ENCODE results near the gene SAP30. TPM values are rescaled to one million over a fixed set of nuclear protein-coding genes. Genes with fewer than 3 reads are reported as not detected.

The SAP30 gene
- total and polyA plus RNA-seq, 10 of the 15 experiments (the other 5 are each of a cell fraction or from before 2014, with no cell fraction given) = 5.0 to 56.9 (median 23.6) TPM

GRCh38 chr4:173325007-173325736 is 45.6 kb upstream of the SAP30 start:
- Histone ChIP-seq H3K27ac (ENCODE audit: control insufficient read depth, insufficient read depth) (no peak overlapping the region), H2AFZ (ENCODE audit: control insufficient read depth, low read depth, low read length) (no peak overlapping the region), H3K79me2 (ENCODE audit: control insufficient read depth, insufficient read depth, low read length) (peaks cover 10% of the 10 kb centered on the region), H3K27me3 (replicated peaks in 1 of 2; ENCODE audit: control insufficient read depth in 2 of 2, insufficient read depth in 2 of 2, low read length in 1 of 2) (no peaks in the 10 kb centered on the region), H3K4me1 (ENCODE audit: control insufficient read depth, insufficient read depth, low read length) (no peaks in the 10 kb centered on the region), H3K9me3 (replicated peaks; ENCODE audit: control insufficient read depth, insufficient read depth, low read length) (no peaks in the 10 kb centered on the region), H4K20me1 (ENCODE audit: control insufficient read depth, insufficient read depth) (no peaks in the 10 kb centered on the region), H3K36me3 (ENCODE audit: control insufficient read depth in 2 of 2, insufficient read depth in 2 of 2, low read length in 1 of 2) (peaks cover 0 to 8% of the 10 kb centered on the region in 2 experiments; a peak in 2 of 4 replicates), H3K9ac (ENCODE audit: control insufficient read depth, insufficient read depth, low read length) (no peak overlapping the region), H3K4me2 (ENCODE audit: control insufficient read depth, insufficient read depth) (no peak overlapping the region), H3K4me3 (no peak overlapping the region)
- ATAC-seq (no peak), DNase-seq (ENCODE audit: low read depth, low spot score) (no peak), FAIRE-seq (no peak)
- intact Hi-C loops (cut with micrococcal nuclease; ENCODE audit: unreplicated experiment) (no loop called here), in situ Hi-C loops (cut with MboI) (loop anchor here (5.0 kb wide), 1 partner anchor 167 kb away; no protein-coding TSS in a partner anchor)
- ChIA-PET CTCF (interaction anchor here (1.3 kb wide), 1 partner anchor 301 kb away, joined by 3 read pairs; no protein-coding TSS in a partner anchor), RAD21 (ENCODE audit: unreplicated experiment) (interaction anchor here (1.1 kb wide), 1 partner anchor 93 kb away, joined by 3 read pairs; no protein-coding TSS in a partner anchor), SMC1A (ENCODE audit: uncharacterized antibody, unreplicated experiment) (interaction anchor here (0.9 to 1.0 kb wide), 3 partner anchors 65 to 159 kb away, joined by 3 read pairs; no protein-coding TSS in a partner anchor), POLR2A (interaction anchor here (1.0 kb wide), 1 partner anchor 10 kb away, joined by 5 read pairs; no protein-coding TSS in a partner anchor)
- WGBS (ENCODE audit: insufficient coverage, insufficient replicate concordance, low lambda C conversion rate, missing lambda C conversion rate) = 95% methylated on average over 5 of the region's 5 CpGs
- no TSS peak for BruUV-seq (replicated peaks)
- TF ChIP-seq POLR2A (IDR thresholded peaks at IDR 0.05; ENCODE audit: low read depth, low read length) (peak; percentile 39), POU2F2 (IDR thresholded peaks at IDR 0.05; ENCODE audit: borderline replicate concordance, low read depth, low read length) (no peak)

DNA sequence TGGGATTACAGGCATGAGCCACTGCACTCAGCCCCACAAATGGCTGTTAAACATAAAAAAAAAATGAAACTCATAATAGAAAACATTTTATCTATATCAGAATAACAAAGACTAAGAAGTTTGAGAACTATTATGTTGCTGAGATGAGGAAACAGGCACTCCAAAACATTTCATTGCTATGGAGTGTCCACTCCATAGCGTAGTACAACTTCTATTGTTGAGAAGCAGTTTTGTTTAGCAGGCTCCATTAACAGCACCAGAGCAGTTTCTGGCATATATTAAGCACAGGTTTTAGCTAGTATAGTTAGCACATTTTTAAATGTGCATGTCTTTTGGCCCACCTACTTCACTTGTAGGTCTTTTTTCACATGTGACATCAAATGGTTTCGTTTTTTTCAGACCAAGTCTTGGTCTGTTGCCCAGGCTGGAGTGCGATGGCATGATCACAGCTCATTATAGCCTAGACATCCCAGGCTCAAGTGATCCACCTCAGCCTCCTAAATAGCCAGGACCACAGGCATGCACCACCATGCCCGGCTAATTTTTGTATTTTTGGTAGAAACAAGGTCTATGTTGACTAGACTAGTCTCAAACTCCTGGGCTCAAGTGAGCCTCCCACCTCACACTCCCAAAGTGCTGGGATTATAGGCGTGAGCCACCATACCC is 42.4 kb upstream of the SAP30 start:
- H3K79me2 ChIP-seq (ENCODE audit: control insufficient read depth, insufficient read depth, low read length) = peaks cover 40% of the 10 kb centered on the region
- no TSS peak for BruUV-seq (replicated peaks)
- in situ Hi-C loops (cut with MboI) = loop anchor here (5.0 kb wide), 1 partner anchor 164 kb away; no protein-coding TSS in a partner anchor
- WGBS (ENCODE audit: insufficient coverage, insufficient replicate concordance, low lambda C conversion rate, missing lambda C conversion rate) = 96% methylated on average over 5 of the region's 5 CpGs
- intact Hi-C loops (cut with micrococcal nuclease; ENCODE audit: unreplicated experiment) = no loop called here
- no peak overlapping the region for H3K4me3 ChIP-seq
- no peak overlapping the region for H3K27ac ChIP-seq (ENCODE audit: control insufficient read depth, insufficient read depth)
- ATAC-seq (no peak), FAIRE-seq (no peak), DNase-seq (ENCODE audit: low read depth, low spot score) (no peak)
- H4K20me1 ChIP-seq (ENCODE audit: control insufficient read depth, insufficient read depth) = no peaks in the 10 kb centered on the region
- H3K4me2 ChIP-seq (ENCODE audit: control insufficient read depth, insufficient read depth) = no peak overlapping the region
- H2AFZ ChIP-seq (ENCODE audit: control insufficient read depth, low read depth, low read length) = no peak overlapping the region
- ChIA-PET CTCF (interaction anchor here (1.2 to 4.4 kb wide), 4 partner anchors 9 to 92 kb away, joined by 3 to 28 read pairs (median 24); no protein-coding TSS in a partner anchor), POLR2A (interaction anchor here (0.6 to 13.9 kb wide), 2 partner anchors 28 to 43 kb away, joined by 4 to 472 read pairs; partner anchors contain the start of gene SAP30), SMC1A (ENCODE audit: uncharacterized antibody, unreplicated experiment) (interaction anchor here (1.4 to 14.3 kb wide), 5 partner anchors 9 to 77 kb away, joined by 3 to 232 read pairs (median 5); partner anchors contain the start of gene SAP30), RAD21 (ENCODE audit: unreplicated experiment) (no interaction called here)
- peaks cover 3% of the 10 kb centered on the region for H3K4me1 ChIP-seq (ENCODE audit: control insufficient read depth, insufficient read depth, low read length)
- H3K36me3 ChIP-seq (ENCODE audit: control insufficient read depth in 2 of 2, insufficient read depth in 2 of 2, low read length in 1 of 2) = peaks cover 0 to 23% of the 10 kb centered on the region in 2 experiments; a peak in 3 of 4 replicates
- no peaks in the 10 kb centered on the region for H3K9me3 ChIP-seq (replicated peaks; ENCODE audit: control insufficient read depth, insufficient read depth, low read length)
- no peak overlapping the region for H3K9ac ChIP-seq (ENCODE audit: control insufficient read depth, insufficient read depth, low read length)
- no peaks in the 10 kb centered on the region for H3K27me3 ChIP-seq (replicated peaks in 1 of 2; ENCODE audit: control insufficient read depth in 2 of 2, insufficient read depth in 2 of 2, low read length in 1 of 2)
- TF ChIP-seq SMARCA5 (IDR thresholded peaks at IDR 0.05) (no peak), SMAD1 (IDR thresholded peaks at IDR 0.05; ENCODE audit: low read depth, partially characterized antibody) (no peak), ZNF24 (IDR thresholded peaks at IDR 0.05) (no peak), TAF1 (IDR thresholded peaks at IDR 0.05; ENCODE audit: borderline replicate concordance, low read depth, low read length) (no peak), IKZF2 (IDR thresholded peaks at IDR 0.05) (no peak), YBX1 (IDR thresholded peaks at IDR 0.05) (no peak), EGR1 (IDR thresholded peaks at IDR 0.05; ENCODE audit: borderline replicate concordance in 1 of 2, low read depth in 2 of 2, low read length in 2 of 2) (no peak), CHD2 (IDR thresholded peaks at IDR 0.05; ENCODE audit: borderline replicate concordance, low read depth, low read length) (no peak), TARDBP (IDR thresholded peaks at IDR 0.05; ENCODE audit: borderline replicate concordance) (no peak)
- TF ChIP-seq, protein P1, sequence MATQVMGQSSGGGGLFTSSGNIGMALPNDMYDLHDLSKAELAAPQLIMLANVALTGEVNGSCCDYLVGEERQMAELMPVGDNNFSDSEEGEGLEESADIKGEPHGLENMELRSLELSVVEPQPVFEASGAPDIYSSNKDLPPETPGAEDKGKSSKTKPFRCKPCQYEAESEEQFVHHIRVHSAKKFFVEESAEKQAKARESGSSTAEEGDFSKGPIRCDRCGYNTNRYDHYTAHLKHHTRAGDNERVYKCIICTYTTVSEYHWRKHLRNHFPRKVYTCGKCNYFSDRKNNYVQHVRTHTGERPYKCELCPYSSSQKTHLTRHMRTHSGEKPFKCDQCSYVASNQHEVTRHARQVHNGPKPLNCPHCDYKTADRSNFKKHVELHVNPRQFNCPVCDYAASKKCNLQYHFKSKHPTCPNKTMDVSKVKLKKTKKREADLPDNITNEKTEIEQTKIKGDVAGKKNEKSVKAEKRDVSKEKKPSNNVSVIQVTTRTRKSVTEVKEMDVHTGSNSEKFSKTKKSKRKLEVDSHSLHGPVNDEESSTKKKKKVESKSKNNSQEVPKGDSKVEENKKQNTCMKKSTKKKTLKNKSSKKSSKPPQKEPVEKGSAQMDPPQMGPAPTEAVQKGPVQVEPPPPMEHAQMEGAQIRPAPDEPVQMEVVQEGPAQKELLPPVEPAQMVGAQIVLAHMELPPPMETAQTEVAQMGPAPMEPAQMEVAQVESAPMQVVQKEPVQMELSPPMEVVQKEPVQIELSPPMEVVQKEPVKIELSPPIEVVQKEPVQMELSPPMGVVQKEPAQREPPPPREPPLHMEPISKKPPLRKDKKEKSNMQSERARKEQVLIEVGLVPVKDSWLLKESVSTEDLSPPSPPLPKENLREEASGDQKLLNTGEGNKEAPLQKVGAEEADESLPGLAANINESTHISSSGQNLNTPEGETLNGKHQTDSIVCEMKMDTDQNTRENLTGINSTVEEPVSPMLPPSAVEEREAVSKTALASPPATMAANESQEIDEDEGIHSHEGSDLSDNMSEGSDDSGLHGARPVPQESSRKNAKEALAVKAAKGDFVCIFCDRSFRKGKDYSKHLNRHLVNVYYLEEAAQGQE (IDR thresholded peaks at IDR 0.05; ENCODE audit: low read depth, low read length) = no peak
